NT2/D1 (cell line): ENCODE results near the gene RADIL.

Experiments used
- SUZ12 ChIP-seq: IDR thresholded peaks from 2 replicates; pipeline ENCODE4 v1.6.1; 2011; ENCODE audit not compliant: insufficient read length, insufficient read depth; ENCODE audit errors: extremely low read depth
- YY1 ChIP-seq: IDR thresholded peaks from 2 replicates; pipeline ENCODE4 v1.6.1; 2011; ENCODE audit not compliant: insufficient read length, insufficient read depth
- ZNF274 ChIP-seq: IDR thresholded peaks from 2 replicates; pipeline ENCODE4 v1.6.1; 2011; ENCODE audit warnings: mild to moderate bottlenecking, low read depth, low read length

- TF ChIP-seq ZNF274, result no peak
- TF ChIP-seq YY1, result no peak
- TF ChIP-seq SUZ12, result no peak
Observed at GRCh38 chr7:4764402-4765007, 119.0 kb downstream of the RADIL start.
